Esophagus (tissue), 2 donors: ENCODE data around the gene TPCN1. TPM values are rescaled to one million over a fixed set of nuclear protein-coding genes. Genes with fewer than 3 reads are reported as not detected.
A peak's percentile ranks its signal among the peaks of the same experiment; 100 is the strongest.

Experiments used
- H3K27ac ChIP-seq, 2 donors: one replicate each; pipeline ENCODE4 v1.5.1; 2013; ENCODE audit warnings: low read depth in 2 of 2, mild to moderate bottlenecking in 2 of 2, inconsistent platforms in 1 of 2, low read length in 1 of 2, moderate library complexity in 1 of 2
- H3K27me3 ChIP-seq, 2 donors: one replicate each; pipeline ENCODE4 v1.6.1; 2013; ENCODE audit warnings: low read length in 2 of 2, control low read depth in 1 of 2, mild to moderate bottlenecking in 1 of 2; ENCODE audit not compliant: insufficient read depth in 2 of 2, control insufficient read depth in 1 of 2
- H3K36me3 ChIP-seq, 2 donors: one replicate each; pipeline ENCODE4 v1.6.1; 2013; ENCODE audit warnings: low read length in 1 of 2; ENCODE audit not compliant: control insufficient read depth in 2 of 2, insufficient read depth in 2 of 2
- H3K4me1 ChIP-seq, 2 donors: one replicate each; pipeline ENCODE4 v1.6.1; 2013; ENCODE audit warnings: low read length in 1 of 2; ENCODE audit not compliant: control insufficient read depth in 2 of 2, insufficient read depth in 2 of 2
- H3K4me3 ChIP-seq, 2 donors: one replicate each; pipeline ENCODE4 v1.5.1; 2013; ENCODE audit warnings: low read length in 2 of 2, mild to moderate bottlenecking in 2 of 2, low read depth in 1 of 2, moderate library complexity in 1 of 2
- H3K9me3 ChIP-seq, 2 donors: one replicate each; pipeline ENCODE4 v1.6.1; 2013; ENCODE audit warnings: mild to moderate bottlenecking in 2 of 2, low read depth in 1 of 2, low read length in 1 of 2, moderate library complexity in 1 of 2; ENCODE audit not compliant: control insufficient read depth in 2 of 2, insufficient read depth in 1 of 2
- WGBS, 2 donors: extraction: QIAGEN DNeasy Blood & Tissue Kit; methylation state at CpG; one replicate each; pipeline ENCODE4 v1.1.7; 2013; 5-methylcytosine and 5-hydroxymethylcytosine counted together
- polyA plus RNA-seq, 2 donors: library from polyadenylated mRNA; stranded (reverse); fragments of 200-250 nt; gene quantifications; one replicate each; pipeline ENCODE4 v1.2.3, GENCODE V29; 2013
- donor health status: healthy with polysubstance abuse.
- donor health status: Bipolar disorder and iron deficiency.

Gene TPCN1
- polyA plus RNA-seq, 2 donors = 30.9 to 57.6 TPM

DNA sequence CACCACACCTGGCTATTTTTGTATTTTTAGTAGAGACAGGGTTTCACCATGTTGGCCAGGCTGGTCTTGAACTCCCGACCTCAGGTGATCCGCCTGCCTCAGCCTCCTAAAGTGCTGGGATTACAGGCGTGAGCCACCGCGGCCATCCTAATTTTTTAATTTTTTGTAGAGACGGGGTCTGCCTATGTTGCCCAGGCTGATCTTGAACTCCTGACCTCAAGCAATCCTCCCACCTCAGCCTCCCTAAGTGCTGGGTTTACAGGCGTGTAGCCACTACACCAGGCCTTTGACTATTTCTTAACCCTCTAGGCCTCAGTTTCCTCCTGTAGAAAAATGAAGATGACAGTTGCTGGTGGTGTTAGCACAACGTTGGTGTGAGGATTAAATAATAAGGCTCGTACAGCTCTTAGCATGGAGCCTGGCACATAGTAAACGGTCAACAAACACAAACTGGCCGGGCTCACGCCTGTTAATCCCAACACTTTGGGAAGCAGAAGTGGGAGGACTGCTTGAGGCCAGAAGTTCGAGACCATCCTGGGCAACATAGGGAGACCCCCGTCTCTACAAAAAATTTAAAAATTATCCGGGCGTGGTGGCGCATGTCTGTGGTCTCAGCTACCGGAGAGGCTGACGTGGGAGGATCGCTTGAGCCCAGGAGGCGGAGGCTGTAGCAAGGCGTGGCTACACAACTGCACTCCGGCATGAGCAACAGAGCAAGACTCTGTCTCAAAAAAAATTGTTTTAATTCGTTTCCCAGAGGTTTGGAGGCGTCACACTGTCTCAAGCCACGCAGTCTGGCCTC is 37.0 kb upstream of the TPCN1 start:
- Histone ChIP-seq H3K27ac (peak overlapping the region; percentile 97 to 98), H3K4me3 (peak overlapping the region; percentile 82 to 95), H3K4me1 (peaks cover 0 to 11% of the 10 kb centered on the region in 2 donors), H3K36me3 (peaks cover 4 to 21% of the 10 kb centered on the region in 2 donors), H3K9me3 (no peaks in the 10 kb centered on the region), H3K27me3 (no peaks in the 10 kb centered on the region)
- WGBS, 2 donors = 25 to 27% methylated on average over 26 of the region's 26 CpGs

DNA sequence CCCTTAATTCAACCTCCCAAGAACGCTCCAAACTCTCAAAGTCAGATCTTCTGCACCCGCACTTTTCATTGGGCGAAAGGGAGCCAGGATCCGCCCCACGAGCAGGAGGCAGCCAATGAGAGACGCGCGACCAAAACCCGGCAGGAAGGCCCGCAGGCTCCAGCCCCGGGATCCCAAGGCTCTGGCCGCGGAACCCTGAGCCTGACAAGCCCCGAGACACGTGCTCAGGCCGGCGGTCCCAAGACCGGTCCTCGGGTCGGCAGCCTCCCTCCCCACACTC is 36.4 kb upstream of the TPCN1 start:
- WGBS, 2 donors = 0% methylated on average over 20 of the region's 20 CpGs
- peak overlapping the region; percentile 82 to 95 for H3K4me3 ChIP-seq
- no peaks in the 10 kb centered on the region for H3K9me3 ChIP-seq
- H3K36me3 ChIP-seq = peaks cover 0 to 16% of the 10 kb centered on the region in 2 donors
- H3K27me3 ChIP-seq = no peaks in the 10 kb centered on the region
- H3K27ac ChIP-seq = peak overlapping the region; percentile 97 to 98
- peaks cover 0 to 11% of the 10 kb centered on the region in 2 donors for H3K4me1 ChIP-seq

DNA sequence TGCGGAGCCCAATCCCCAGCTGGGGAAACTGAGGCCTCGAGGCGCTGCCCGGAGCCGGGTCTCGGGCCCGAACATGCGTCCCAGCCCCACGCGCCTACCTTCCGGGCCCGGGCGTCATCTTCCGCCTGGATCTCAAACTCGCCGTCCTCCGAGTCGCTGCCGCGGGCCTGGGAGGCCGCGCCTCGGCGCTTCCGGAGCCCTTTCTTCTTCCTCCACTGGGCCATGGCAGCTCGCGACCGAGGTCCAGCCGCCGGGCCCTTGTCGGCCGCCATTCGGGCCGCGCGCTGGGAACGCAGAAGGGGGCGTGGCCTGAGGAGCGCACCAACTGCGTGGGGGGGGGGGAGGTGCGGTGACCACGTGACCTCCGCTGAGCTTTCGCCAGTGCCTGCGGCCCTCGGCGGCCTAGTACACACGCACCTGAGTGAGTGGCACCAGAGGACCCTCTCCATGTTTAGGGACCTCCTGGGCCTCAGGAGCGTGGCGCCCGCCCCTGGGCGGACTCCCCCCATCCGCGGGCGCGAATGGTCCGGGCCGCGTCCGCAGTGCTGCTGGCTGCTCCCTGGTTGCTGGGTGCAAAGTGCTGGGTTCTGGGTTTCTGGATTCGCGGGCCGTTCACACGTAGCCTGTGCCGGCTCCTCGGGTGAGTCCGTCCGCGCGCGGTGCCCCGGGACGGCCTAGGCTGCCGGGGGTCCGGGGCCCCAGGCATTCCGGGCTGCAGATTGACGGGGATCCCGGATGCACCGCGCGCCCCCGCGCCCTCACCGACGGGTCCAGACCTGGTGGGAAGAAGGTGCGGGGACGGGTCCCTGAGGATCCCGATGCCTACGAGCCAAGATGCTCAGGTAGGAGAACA is 35.9 kb upstream of the TPCN1 start, which contains the start of the genes DDX54 and RITA1:
Gene DDX54 (minus strand): TSS at position 299 of the 853 bp plus-strand sequence. CDS start 27 bp downstream, at position 272.
Gene RITA1 (plus strand): TSS at position 542 of the 853 bp plus-strand sequence. CDS start 1,026 bp downstream, outside the sequence.
- Histone ChIP-seq H3K27me3 (no peaks in the 10 kb centered on the region), H3K27ac (peak within 1 kb of the TSS; percentile 97 to 98), H3K9me3 (no peaks in the 10 kb centered on the region), H3K36me3 (peaks cover 0 to 11% of the 10 kb centered on the region in 2 donors), H3K4me1 (peaks cover 0 to 11% of the 10 kb centered on the region in 2 donors), H3K4me3 (peak within 1 kb of the TSS; percentile 82 to 95)
- WGBS, 2 donors = 0 to 1% methylated on average over 88 to 89 of the region's 89 CpGs

DNA sequence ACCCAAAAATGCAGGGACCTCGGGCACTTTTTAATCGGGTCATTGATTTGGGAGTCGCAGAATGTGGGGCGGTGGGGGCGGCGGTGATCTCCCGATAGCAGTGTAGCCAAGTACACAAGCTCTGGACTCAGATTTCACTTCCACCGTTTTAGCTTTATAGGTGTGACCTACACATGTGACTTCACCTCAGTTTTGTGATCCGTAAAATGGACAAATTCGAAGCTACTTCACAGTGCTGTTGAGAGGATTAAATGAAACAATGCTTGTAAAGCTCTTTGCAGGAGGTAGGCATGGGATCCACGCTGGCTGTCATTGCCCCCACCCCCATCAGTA is 35.3 kb upstream of the TPCN1 start:
- Histone ChIP-seq H3K36me3 (peaks cover 0 to 5% of the 10 kb centered on the region in 2 donors), H3K27ac (peak overlapping the region; percentile 97 to 98), H3K27me3 (no peaks in the 10 kb centered on the region), H3K9me3 (no peaks in the 10 kb centered on the region), H3K4me1 (peaks cover 0 to 11% of the 10 kb centered on the region in 2 donors), H3K4me3 (peak overlapping the region; percentile 82 to 95)
- 4 to 5% methylated on average over 11 of the region's 11 CpGs for WGBS, 2 donors

DNA sequence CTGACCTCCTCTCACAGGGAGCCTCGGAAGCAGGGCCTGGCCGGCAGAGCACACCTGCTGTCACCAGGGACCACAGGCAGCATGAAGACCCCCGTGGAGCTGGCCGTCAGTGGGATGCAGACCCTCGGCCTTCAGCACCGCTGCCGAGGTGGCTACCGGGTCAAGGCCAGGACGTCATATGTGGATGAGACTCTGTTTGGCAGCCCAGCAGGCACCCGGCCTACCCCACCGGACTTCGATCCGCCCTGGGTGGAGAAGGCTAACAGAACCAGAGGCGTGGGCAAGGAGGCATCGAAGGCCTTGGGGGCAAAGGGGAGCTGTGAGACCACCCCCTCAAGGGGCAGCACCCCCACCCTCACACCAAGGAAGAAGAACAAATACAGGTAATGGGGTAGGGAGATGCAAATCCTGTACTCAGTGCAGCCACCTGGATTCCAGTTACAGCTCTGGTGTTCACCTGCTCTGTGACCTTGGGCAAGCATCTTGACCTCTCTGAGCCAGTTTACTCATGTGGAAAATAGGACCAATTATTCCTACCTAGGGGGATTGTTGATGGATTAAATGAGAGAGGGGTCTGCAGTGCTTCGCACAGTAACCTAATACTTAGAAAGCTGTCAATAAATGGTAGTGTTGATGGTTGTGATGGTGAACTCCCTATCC is 34.5 kb upstream of the TPCN1 start:
- Histone ChIP-seq H3K4me3 (peak overlapping the region in 1 of 2 donors; percentile 82), H3K36me3 (peaks cover 6 to 12% of the 10 kb centered on the region in 2 donors), H3K27me3 (no peaks in the 10 kb centered on the region), H3K4me1 (peaks cover 0 to 11% of the 10 kb centered on the region in 2 donors), H3K27ac (no peak overlapping the region), H3K9me3 (no peaks in the 10 kb centered on the region)
- 70 to 79% methylated on average over 14 to 16 of the region's 16 CpGs for WGBS, 2 donors

DNA sequence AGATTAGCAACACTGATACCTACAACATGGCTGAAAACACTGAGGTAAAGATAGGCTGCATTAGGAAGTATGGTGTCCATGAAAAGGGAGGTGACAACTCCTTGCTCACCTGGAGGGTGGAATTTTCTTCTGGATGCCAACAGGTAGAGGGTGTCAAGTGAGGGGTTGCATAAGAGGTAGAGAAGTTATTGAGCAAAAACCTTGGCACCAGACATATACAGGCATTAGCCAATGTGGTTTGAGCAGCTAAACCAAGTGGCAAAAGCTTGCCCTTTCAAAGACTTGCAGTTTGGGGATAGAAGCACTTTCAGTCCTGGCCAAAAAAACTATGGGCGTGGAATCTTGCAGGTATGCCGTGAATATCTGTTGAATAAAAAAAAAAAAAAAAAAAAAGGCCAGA is 31.9 kb upstream of the TPCN1 start:
- WGBS, 2 donors = 60 to 72% methylated on average over 2 of the region's 2 CpGs
- Histone ChIP-seq H3K4me1 (peaks cover 0 to 7% of the 10 kb centered on the region in 2 donors), H3K27me3 (no peaks in the 10 kb centered on the region), H3K27ac (no peak overlapping the region), H3K9me3 (no peaks in the 10 kb centered on the region), H3K4me3 (no peak overlapping the region), H3K36me3 (peaks cover 6 to 9% of the 10 kb centered on the region in 2 donors)

DNA sequence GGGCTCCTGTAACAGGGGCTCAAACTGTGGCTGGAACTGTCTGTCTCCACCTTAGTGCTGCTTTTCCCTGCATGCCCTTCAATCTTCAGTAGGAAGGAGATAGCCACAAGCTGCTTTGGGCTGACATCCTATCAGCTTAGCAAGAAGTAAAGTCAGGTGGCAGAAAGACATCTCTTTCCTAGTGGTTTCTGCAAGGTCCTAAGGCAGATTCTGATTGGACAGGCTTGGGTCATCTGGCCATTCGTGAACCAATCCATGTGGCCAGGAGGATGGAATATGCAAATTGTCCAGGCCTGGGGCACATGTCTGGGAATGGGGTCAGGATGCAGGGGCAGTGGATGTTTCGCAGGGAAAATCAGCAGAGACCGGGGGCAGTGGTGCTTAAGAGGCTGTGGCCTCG is 30.5 kb upstream of the TPCN1 start:
- H3K36me3 ChIP-seq = peaks cover 6 to 9% of the 10 kb centered on the region in 2 donors
- WGBS, 2 donors = 92 to 95% methylated on average over 4 of the region's 4 CpGs
- peaks cover 0 to 7% of the 10 kb centered on the region in 2 donors for H3K4me1 ChIP-seq
- H3K4me3 ChIP-seq = no peak overlapping the region
- no peaks in the 10 kb centered on the region for H3K9me3 ChIP-seq
- H3K27ac ChIP-seq = no peak overlapping the region
- H3K27me3 ChIP-seq = no peaks in the 10 kb centered on the region

DNA sequence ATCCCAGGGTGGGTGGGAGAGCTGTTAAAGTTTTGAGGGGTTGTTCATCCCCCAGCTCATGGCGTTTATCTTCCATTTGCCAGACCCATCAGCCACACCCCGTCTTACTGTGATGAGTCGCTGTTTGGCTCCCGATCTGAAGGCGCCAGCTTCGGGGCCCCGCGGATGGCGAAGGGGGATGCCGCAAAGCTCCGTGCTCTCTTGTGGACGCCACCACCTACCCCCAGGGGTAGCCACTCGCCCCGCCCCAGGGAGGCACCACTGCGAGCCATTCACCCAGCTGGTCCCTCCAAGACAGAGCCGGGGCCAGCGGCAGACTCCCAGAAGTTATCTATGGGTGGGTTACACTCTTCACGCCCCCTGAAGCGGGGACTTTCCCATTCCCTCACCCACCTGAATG is 30.0 kb upstream of the TPCN1 start:
- 86 to 93% methylated on average over 19 of the region's 19 CpGs for WGBS, 2 donors
- no peak overlapping the region for H3K4me3 ChIP-seq
- H3K36me3 ChIP-seq = peaks cover 6 to 9% of the 10 kb centered on the region in 2 donors
- no peak overlapping the region for H3K27ac ChIP-seq
- H3K4me1 ChIP-seq = peaks cover 0 to 5% of the 10 kb centered on the region in 2 donors
- H3K9me3 ChIP-seq = no peaks in the 10 kb centered on the region
- no peaks in the 10 kb centered on the region for H3K27me3 ChIP-seq

DNA sequence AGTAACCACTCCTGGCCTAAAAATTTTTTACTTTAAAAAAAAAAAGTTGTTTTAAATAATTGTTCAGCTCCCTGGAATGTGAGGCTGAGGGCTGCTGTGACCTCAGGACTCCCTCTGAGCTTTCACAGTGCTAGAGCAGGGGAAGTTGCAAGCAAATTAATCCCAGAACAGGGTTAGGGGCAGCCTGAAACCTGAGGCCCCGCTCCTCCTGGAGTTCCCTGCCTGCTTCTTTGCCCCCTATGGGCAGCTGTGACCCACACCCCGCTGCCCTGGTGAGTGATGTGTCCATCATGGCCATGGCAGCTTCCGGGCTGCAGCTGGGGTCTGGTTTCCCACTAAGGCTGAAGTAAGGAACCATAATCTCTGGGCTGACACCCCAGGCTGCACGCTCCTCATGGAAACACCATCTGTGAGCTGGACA is 26.3 kb upstream of the TPCN1 start:
- 82 to 84% methylated on average over 4 of the region's 4 CpGs for WGBS, 2 donors
- Histone ChIP-seq H3K27me3 (no peaks in the 10 kb centered on the region), H3K4me1 (no peaks in the 10 kb centered on the region), H3K27ac (no peak overlapping the region), H3K9me3 (no peaks in the 10 kb centered on the region), H3K36me3 (peaks cover 6 to 9% of the 10 kb centered on the region in 2 donors), H3K4me3 (no peak overlapping the region)
